HepG2 (cell line): Measurements from ENCODE around the gene FAM3D. TPM values are rescaled to one million over a fixed set of nuclear protein-coding genes. Genes with fewer than 3 reads are reported as not detected.

Experiments
- ATAC-seq: fragments of 200-7000 bp; cut with Tn5 transposase; 3 replicates; pipeline ENCODE4 v1.9.1; 2020; ENCODE audit warnings: mild to moderate bottlenecking, moderate library complexity
- BruUV-seq: library from RNA; stranded (reverse); fragments of 400-500 nt; replicated peaks from 2 replicates; lab custom pipeline; 2021; lab: Mats Ljungman, UMichigan
- CTCF ChIA-PET: fragments of 300-600 bp; formaldehyde crosslinking; extraction: SDS; loops from one replicate; lab custom pipeline; 2021; ENCODE audit warnings: low total read pairs, inconsistent platforms, low intra/inter-chr PET ratio; lab: Yijun Ruan, JAX
- POLR2A ChIA-PET: fragments of 350-600 bp; sonication (Branson Sonifier 250); formaldehyde crosslinking; loops from one replicate; lab custom pipeline; 2020; ENCODE audit warnings: antibody characterized with exemption, inconsistent platforms; lab: Yijun Ruan, JAX
- DNase-seq: peaks from one replicate; pipeline ENCODE4 v3.0.0-alpha.2; 2015; ENCODE audit warnings: low spot score
- FAIRE-seq: peaks from 3 replicates; lab custom pipeline; 2011; peaks lifted over from hg19 to GRCh38; lab: Jason Lieb, UNC
- H2AFZ ChIP-seq: one replicate; pipeline ENCODE4 v1.6.1; 2011; ENCODE audit warnings: low read length, inconsistent platforms
- H3K27ac ChIP-seq: fragments of 300-600 bp; 3 replicates; pipeline ENCODE4 v1.8.0; 2011; ENCODE audit warnings: mixed run types, mild to moderate bottlenecking, mixed read lengths, low read length, inconsistent platforms; ENCODE audit not compliant: insufficient read depth; ENCODE audit errors: extremely low read length
- H3K27me3 ChIP-seq, 2 experiments: fragments of 200-600 bp in 1 of 2; 2 replicates in 1 of 2; 3 replicates in 1 of 2; pipeline versions ENCODE4 v1.6.0 to v1.8.0; 2011; ENCODE audit warnings: low read length in 2 of 2, mild to moderate bottlenecking in 2 of 2, moderate library complexity in 2 of 2, inconsistent platforms in 1 of 2; ENCODE audit not compliant: insufficient read depth in 2 of 2, control insufficient read depth in 1 of 2
- H3K36me3 ChIP-seq, 2 experiments: fragments of 200-600 bp in 1 of 2; replicated peaks in 1 of 2; 2 replicates in 1 of 2; 3 replicates in 1 of 2; pipeline versions ENCODE4 v1.5.1 to v1.8.0; 2011; ENCODE audit warnings: low read length in 2 of 2, inconsistent platforms in 1 of 2; ENCODE audit not compliant: insufficient read depth in 2 of 2, control insufficient read depth in 1 of 2
- H3K4me1 ChIP-seq: 2 replicates; pipeline ENCODE4 v1.5.1; 2012; ENCODE audit warnings: low read length, inconsistent platforms; ENCODE audit not compliant: insufficient read depth
- H3K4me2 ChIP-seq: 2 replicates; pipeline ENCODE4 v1.6.0; 2011; ENCODE audit warnings: low read depth, low read length, inconsistent platforms
- H3K4me3 ChIP-seq, 3 experiments: fragments of 200-600 bp in 1 of 3; sonication (generic), shearing (Covaris generic) in 1 of 3; replicated peaks in 1 of 3; 2 replicates each; pipeline ENCODE4 v1.5.1; 2011 to 2016; ENCODE audit warnings: low read length in 3 of 3, inconsistent platforms in 2 of 3, low read depth in 2 of 3, mild to moderate bottlenecking in 2 of 3, control low read depth in 1 of 3, mixed read lengths in 1 of 3; ENCODE audit not compliant: insufficient read depth in 1 of 3
- H3K79me2 ChIP-seq: one replicate; pipeline ENCODE4 v1.6.1; 2011; ENCODE audit warnings: low read length, inconsistent platforms; ENCODE audit not compliant: insufficient read depth
- H3K9ac ChIP-seq: 2 replicates; pipeline ENCODE4 v1.6.0; 2011; ENCODE audit warnings: mild to moderate bottlenecking, low read depth, low read length, inconsistent platforms; ENCODE audit not compliant: insufficient read depth
- H3K9me3 ChIP-seq: 2 replicates; pipeline ENCODE4 v1.5.1; 2012; ENCODE audit warnings: mild to moderate bottlenecking, low read length
- H4K20me1 ChIP-seq: 2 replicates; pipeline ENCODE4 v1.6.0; 2011; ENCODE audit warnings: inconsistent platforms, mild to moderate bottlenecking, low read length, moderate library complexity; ENCODE audit not compliant: insufficient read depth
- ESRRA ChIP-seq: sonication (generic); formaldehyde crosslinking; IDR thresholded peaks from 2 replicates; pipeline ENCODE4 v1.5.1; 2020; ENCODE audit warnings: mild to moderate bottlenecking, low read depth, missing genetic modification reagents
- LCORL ChIP-seq, 2 experiments: fragments of 450-650 bp in 1 of 2; sonication (generic) in 1 of 2; formaldehyde crosslinking in 1 of 2; IDR thresholded peaks; 2 replicates each; pipeline versions ENCODE4 v1.5.0 to v1.6.1; 2017 to 2020; ENCODE audit warnings: antibody characterized with exemption in 1 of 2, missing genetic modification reagents in 1 of 2
- MAF1 ChIP-seq: sonication (generic); formaldehyde crosslinking; IDR thresholded peaks from 2 replicates; pipeline ENCODE4 v1.5.0; 2020; ENCODE audit warnings: missing genetic modification reagents, borderline replicate concordance
- MLLT10 ChIP-seq: sonication (generic); formaldehyde crosslinking; IDR thresholded peaks from 2 replicates; pipeline ENCODE4 v1.4.0; 2020; ENCODE audit warnings: missing genetic modification reagents
- NR2F2 ChIP-seq: IDR thresholded peaks from 2 replicates; pipeline ENCODE4 v1.6.1; 2012; ENCODE audit warnings: low read depth, inconsistent platforms, borderline replicate concordance
- PCBP1 ChIP-seq: fragments of 200-400 bp; formaldehyde crosslinking; IDR thresholded peaks from 2 replicates; pipeline ENCODE4 v1.6.1; 2017; ENCODE audit warnings: mild to moderate bottlenecking, low read depth, low read length, borderline replicate concordance
- RNF2 ChIP-seq: fragments of 450-650 bp; conservative IDR thresholded peaks from 2 replicates; pipeline ENCODE4 v1.6.1; 2016; ENCODE audit warnings: low read depth
- SIX1 ChIP-seq: sonication (generic); formaldehyde crosslinking; IDR thresholded peaks from 2 replicates; pipeline ENCODE4 v1.4.0; 2020; ENCODE audit warnings: missing genetic modification reagents, borderline replicate concordance
- SNRNP70 ChIP-seq: fragments of 200-400 bp; formaldehyde crosslinking; IDR thresholded peaks from 2 replicates; pipeline ENCODE4 v1.6.1; 2017; ENCODE audit warnings: mild to moderate bottlenecking, low read depth, low read length, moderate library complexity
- SP140L ChIP-seq: sonication (generic); formaldehyde crosslinking; IDR thresholded peaks from 2 replicates; pipeline ENCODE4 v1.4.0; 2020; ENCODE audit warnings: missing genetic modification reagents, borderline replicate concordance
- SYNCRIP ChIP-seq: fragments of 200-400 bp; formaldehyde crosslinking; IDR thresholded peaks from 2 replicates; pipeline ENCODE4 v1.6.1; 2018; ENCODE audit warnings: mild to moderate bottlenecking, low read depth, low read length; ENCODE audit not compliant: insufficient read depth
- TBX2 ChIP-seq: sonication (generic); formaldehyde crosslinking; IDR thresholded peaks from 2 replicates; pipeline ENCODE4 v1.5.0; 2020; ENCODE audit warnings: missing genetic modification reagents, mild to moderate bottlenecking, borderline replicate concordance
- ZNF260 ChIP-seq: sonication (generic); formaldehyde crosslinking; IDR thresholded peaks from 2 replicates; pipeline ENCODE4 v1.4.0; 2020; ENCODE audit warnings: missing genetic modification reagents, low read depth, mild to moderate bottlenecking, borderline replicate concordance
- ZNF264 ChIP-seq: sonication (generic); formaldehyde crosslinking; IDR thresholded peaks from 2 replicates; pipeline ENCODE4 v1.4.0; 2020; ENCODE audit warnings: missing genetic modification reagents
- ZNF598 ChIP-seq: sonication (generic); formaldehyde crosslinking; IDR thresholded peaks from 2 replicates; pipeline ENCODE4 v1.5.1; 2020; ENCODE audit warnings: mild to moderate bottlenecking, missing genetic modification reagents, borderline replicate concordance
- WGBS: methylation state at CpG from one replicate; pipeline ENCODE4 v1.1.6; 2017; ENCODE audit warnings: low lambda C conversion rate; 5-methylcytosine and 5-hydroxymethylcytosine counted together
- in situ Hi-C: cut with HindIII; loops from 2 replicates; pipeline ENCODE4 v1.10.0; 2017; ENCODE audit warnings: low pct_unique_long_range_greater_than_20kb; ENCODE audit not compliant: extremely low pct_ligation_motif_present
- intact Hi-C: fragments of 100-400 bp; cut with micrococcal nuclease; formaldehyde crosslinking; loops from one replicate; pipeline ENCODE4 v1.10.0; 2022; ENCODE audit not compliant: unreplicated experiment
- polyA plus RNA-seq, 8 experiments: library from polyadenylated mRNA; depleted of rRNA in 3 of 8; stranded (reverse) in 7 of 8; unstranded in 1 of 8; fragments of >200 nt; fragmentation: Illumina TruSeq in 4 of 8; extraction: Trizol in 4 of 8; gene quantifications; 2 replicates each; pipeline versions ENCODE4 v1.2.1 to v1.2.3, GENCODE V29; 2011 to 2016; ENCODE audit warnings: low read depth in 4 of 8, missing spikeins in 1 of 8, mixed read lengths in 1 of 8; ENCODE audit not compliant: insufficient read depth in 1 of 8
- total RNA-seq, 5 experiments: library from RNA; depleted of rRNA; stranded (reverse); fragments of >200 nt; fragmentation: Illumina TruSeq; extraction: Trizol; gene quantifications; 2 replicates each; pipeline ENCODE4 v1.2.3, GENCODE V29; 2016; ENCODE audit warnings: low read depth in 1 of 5
- TF ChIP-seq, protein P1 (sequence below): sonication (generic); formaldehyde crosslinking; IDR thresholded peaks from 2 replicates; pipeline ENCODE4 v1.4.0; 2020; ENCODE audit warnings: mild to moderate bottlenecking, missing genetic modification reagents, borderline replicate concordance
- TF ChIP-seq, protein P2 (sequence below): sonication (generic); formaldehyde crosslinking; IDR thresholded peaks from 2 replicates; pipeline ENCODE4 v1.5.0; 2020; ENCODE audit warnings: mild to moderate bottlenecking, low read depth, missing genetic modification reagents, borderline replicate concordance
- TF ChIP-seq, protein P3 (sequence below): sonication (generic); formaldehyde crosslinking; IDR thresholded peaks from 2 replicates; pipeline ENCODE4 v1.4.0; 2020; ENCODE audit warnings: missing genetic modification reagents, borderline replicate concordance

The FAM3D gene
- total and polyA plus RNA-seq, 2 of the 13 experiments (the other 11 are each of a cell fraction or from before 2014, with no cell fraction given), result not detected

DNA sequence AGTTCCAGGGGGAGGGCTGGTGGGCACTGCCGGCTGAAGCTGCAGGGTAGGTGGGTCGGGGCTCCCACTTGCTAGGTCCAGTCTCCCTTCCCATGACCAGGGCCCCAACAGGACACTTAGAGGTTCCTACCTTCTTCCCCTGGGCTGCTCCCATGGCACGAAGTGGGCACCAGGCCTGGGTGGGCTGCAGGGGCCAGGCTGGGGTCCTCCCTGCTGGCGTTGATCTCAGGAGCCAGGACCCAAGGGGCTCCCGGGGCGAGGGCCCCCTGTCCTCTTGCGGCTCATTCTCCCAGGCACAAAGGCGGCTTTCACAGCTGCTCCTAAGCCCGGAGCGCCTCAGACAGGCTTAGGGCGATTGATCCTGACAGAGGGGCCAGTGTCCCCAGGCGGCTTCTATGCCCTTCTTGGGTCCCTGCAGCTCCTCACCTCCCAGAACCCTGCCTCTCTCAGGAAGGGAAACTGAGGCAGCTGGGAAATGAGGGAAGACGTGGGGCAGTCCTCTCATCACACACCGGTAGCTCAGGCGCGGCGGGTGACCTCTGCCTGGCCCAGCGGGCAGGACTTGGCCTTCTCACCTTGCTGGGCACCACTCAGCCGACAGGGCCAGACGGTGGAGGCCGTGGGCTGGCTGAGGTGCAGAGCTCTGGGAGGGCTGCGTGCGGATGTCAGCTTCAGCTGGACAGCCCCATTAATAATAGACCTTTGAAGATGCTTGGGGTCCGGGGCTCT, 39.6 kb downstream of the FAM3D start:
- POLR2A ChIA-PET, result no interaction called here
- no peak for FAIRE-seq
- no peak for ATAC-seq

More for the DNA sequence above, 39.6 kb downstream of the FAM3D start:
- BruUV-seq, result no TSS peak
- H3K36me3 ChIP-seq, result no peaks in the 10 kb centered on the region
- H3K9me3 ChIP-seq, result no peaks in the 10 kb centered on the region
- no peak overlapping the region for H3K4me3 ChIP-seq
- 42% methylated on average over 11 of the region's 24 CpGs for WGBS
- no peak overlapping the region for H3K27ac ChIP-seq
- in situ Hi-C loops (loop anchor here (5.0 kb wide), 1 partner anchor 60 kb away; no protein-coding TSS in a partner anchor), intact Hi-C loops (no loop called here)
- no peak overlapping the region for H3K9ac ChIP-seq
- peaks cover 35% of the 10 kb centered on the region for H3K4me1 ChIP-seq
- CTCF ChIA-PET, result no interaction called here
- no peak for DNase-seq
- no peaks in the 10 kb centered on the region for H4K20me1 ChIP-seq
- H3K27me3 ChIP-seq, result peaks cover 2 to 14% of the 10 kb centered on the region in 2 experiments; a peak in 4 of 5 replicates
- H3K79me2 ChIP-seq, result no peaks in the 10 kb centered on the region
- H2AFZ ChIP-seq, result no peak overlapping the region
- no peak overlapping the region for H3K4me2 ChIP-seq
- TF ChIP-seq TBX2 (CRISPR knock-in tag) (no peak), SNRNP70 (no peak), PCBP1 (no peak), MAF1 (CRISPR knock-in tag) (no peak), RNF2 (no peak), MLLT10 (no peak), SIX1 (CRISPR knock-in tag) (no peak), SP140L (no peak), SYNCRIP (no peak), LCORL (IDR thresholded peaks at IDR 0.05) (no peak), LCORL (CRISPR knock-in tag; IDR thresholded peaks at IDR 0.05) (no peak), NR2F2 (no peak), ZNF260 (CRISPR knock-in tag) (no peak), ZNF264 (no peak), ESRRA (CRISPR knock-in tag) (no peak), ZNF598 (CRISPR knock-in tag) (no peak)
- TF ChIP-seq, protein P1, sequence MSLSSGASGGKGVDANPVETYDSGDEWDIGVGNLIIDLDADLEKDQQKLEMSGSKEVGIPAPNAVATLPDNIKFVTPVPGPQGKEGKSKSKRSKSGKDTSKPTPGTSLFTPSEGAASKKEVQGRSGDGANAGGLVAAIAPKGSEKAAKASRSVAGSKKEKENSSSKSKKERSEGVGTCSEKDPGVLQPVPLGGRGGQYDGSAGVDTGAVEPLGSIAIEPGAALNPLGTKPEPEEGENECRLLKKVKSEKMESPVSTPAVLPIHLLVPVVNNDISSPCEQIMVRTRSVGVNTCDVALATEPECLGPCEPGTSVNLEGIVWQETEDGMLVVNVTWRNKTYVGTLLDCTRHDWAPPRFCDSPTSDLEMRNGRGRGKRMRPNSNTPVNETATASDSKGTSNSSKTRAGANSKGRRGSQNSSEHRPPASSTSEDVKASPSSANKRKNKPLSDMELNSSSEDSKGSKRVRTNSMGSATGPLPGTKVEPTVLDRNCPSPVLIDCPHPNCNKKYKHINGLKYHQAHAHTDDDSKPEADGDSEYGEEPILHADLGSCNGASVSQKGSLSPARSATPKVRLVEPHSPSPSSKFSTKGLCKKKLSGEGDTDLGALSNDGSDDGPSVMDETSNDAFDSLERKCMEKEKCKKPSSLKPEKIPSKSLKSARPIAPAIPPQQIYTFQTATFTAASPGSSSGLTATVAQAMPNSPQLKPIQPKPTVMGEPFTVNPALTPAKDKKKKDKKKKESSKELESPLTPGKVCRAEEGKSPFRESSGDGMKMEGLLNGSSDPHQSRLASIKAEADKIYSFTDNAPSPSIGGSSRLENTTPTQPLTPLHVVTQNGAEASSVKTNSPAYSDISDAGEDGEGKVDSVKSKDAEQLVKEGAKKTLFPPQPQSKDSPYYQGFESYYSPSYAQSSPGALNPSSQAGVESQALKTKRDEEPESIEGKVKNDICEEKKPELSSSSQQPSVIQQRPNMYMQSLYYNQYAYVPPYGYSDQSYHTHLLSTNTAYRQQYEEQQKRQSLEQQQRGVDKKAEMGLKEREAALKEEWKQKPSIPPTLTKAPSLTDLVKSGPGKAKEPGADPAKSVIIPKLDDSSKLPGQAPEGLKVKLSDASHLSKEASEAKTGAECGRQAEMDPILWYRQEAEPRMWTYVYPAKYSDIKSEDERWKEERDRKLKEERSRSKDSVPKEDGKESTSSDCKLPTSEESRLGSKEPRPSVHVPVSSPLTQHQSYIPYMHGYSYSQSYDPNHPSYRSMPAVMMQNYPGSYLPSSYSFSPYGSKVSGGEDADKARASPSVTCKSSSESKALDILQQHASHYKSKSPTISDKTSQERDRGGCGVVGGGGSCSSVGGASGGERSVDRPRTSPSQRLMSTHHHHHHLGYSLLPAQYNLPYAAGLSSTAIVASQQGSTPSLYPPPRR, result no peak
- TF ChIP-seq, protein P2, sequence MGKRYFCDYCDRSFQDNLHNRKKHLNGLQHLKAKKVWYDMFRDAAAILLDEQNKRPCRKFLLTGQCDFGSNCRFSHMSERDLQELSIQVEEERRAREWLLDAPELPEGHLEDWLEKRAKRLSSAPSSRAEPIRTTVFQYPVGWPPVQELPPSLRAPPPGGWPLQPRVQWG (CRISPR knock-in tag), result no peak
- TF ChIP-seq, protein P3, sequence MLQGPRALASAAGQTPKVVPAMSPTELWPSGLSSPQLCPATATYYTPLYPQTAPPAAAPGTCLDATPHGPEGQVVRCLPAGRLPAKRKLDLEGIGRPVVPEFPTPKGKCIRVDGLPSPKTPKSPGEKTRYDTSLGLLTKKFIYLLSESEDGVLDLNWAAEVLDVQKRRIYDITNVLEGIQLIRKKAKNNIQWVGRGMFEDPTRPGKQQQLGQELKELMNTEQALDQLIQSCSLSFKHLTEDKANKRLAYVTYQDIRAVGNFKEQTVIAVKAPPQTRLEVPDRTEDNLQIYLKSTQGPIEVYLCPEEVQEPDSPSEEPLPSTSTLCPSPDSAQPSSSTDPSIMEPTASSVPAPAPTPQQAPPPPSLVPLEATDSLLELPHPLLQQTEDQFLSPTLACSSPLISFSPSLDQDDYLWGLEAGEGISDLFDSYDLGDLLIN (CRISPR knock-in tag), result no peak
